Fibroblast of lung (primary cell): ENCODE results near the gene CYP2S1.

Source experiments
- EZH2 ChIP-seq: IDR thresholded peaks from 2 replicates; pipeline ENCODE4 v1.5.1; 2012; ENCODE audit warnings: low read length, control low read depth, mild to moderate bottlenecking; ENCODE audit errors: missing control alignments
- TF ChIP-seq, protein P1 (sequence below), 2 donors: IDR thresholded peaks in 1 of 2; conservative IDR thresholded peaks in 1 of 2; 1 replicate in 1 of 2; 2 replicates in 1 of 2; pipeline ENCODE4 v1.5.1; 2011 to 2012; ENCODE audit warnings: low read length in 2 of 2, control low read depth in 1 of 2, inconsistent platforms in 1 of 2, low read depth in 1 of 2, mild to moderate bottlenecking in 1 of 2

DNA sequence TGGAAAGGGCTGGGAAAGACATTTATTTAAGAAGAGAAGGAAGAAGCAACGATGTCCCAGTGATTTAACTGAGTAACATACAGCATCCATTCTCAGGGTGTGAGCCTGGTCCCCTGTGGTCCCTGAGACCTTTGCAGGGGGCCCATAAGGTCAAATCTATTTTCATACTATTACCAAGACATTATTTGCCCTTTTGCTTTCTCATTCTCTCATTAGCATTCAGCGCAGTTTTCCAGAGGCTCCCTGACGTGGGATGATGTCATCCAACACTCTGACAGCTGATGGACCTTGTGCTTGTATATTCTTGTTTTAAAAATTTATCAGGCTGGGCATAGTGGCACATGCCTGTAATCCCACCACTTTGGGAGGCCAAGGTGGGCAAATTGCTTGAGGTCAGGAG lies 52.8 kb downstream of the CYP2S1 start:
- no peak for TF ChIP-seq EZH2
- TF ChIP-seq, protein P1, sequence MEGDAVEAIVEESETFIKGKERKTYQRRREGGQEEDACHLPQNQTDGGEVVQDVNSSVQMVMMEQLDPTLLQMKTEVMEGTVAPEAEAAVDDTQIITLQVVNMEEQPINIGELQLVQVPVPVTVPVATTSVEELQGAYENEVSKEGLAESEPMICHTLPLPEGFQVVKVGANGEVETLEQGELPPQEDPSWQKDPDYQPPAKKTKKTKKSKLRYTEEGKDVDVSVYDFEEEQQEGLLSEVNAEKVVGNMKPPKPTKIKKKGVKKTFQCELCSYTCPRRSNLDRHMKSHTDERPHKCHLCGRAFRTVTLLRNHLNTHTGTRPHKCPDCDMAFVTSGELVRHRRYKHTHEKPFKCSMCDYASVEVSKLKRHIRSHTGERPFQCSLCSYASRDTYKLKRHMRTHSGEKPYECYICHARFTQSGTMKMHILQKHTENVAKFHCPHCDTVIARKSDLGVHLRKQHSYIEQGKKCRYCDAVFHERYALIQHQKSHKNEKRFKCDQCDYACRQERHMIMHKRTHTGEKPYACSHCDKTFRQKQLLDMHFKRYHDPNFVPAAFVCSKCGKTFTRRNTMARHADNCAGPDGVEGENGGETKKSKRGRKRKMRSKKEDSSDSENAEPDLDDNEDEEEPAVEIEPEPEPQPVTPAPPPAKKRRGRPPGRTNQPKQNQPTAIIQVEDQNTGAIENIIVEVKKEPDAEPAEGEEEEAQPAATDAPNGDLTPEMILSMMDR (conservative IDR thresholded peaks at IDR 0.05 in 1 of 2, IDR thresholded peaks at IDR 0.05 in 1 of 2; ENCODE audit: low read depth in 1 of 2, low read length in 2 of 2), result no peak
